ENCODE data around the gene PRDM7.
"Not testable (repeated sequence)": the region's sequence is repeated elsewhere in the genome, so short reads cannot be mapped to it uniquely, and the experiment has no call there.

Gene PRDM7

GRCh38 chr16:90077240-90077756 lies at the start of gene PRDM7:
Gene PRDM7 (minus strand): TSS chr16:90077331. CDS start chr16:90075910, 1,421 bp downstream.
- peak; percentile 92 to 98 (median 95) for DNase-seq

DNA sequence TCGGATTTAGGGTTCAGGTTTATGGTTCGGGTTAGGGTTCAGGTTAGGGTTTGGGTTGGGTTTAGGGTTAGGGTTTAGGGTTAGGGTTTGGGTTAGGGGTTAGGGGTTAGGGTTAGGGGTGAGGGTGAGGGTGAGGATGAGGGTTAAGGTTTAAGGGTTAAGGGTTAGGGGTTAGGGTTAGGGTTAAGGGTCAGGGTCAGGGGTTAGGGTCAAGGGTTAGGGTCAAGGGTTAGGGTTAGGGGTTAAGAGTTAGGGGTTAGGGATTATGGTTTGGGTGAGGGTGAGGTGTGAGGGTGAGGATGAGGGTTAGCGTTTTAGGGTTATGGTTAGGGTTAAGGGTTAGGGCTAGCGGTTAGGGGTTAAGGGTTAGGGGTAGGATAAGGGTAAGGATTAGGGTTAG lies 44.7 kb upstream of the PRDM7 start:
- not testable (repeated sequence) for DNase-seq

- DNase-seq = not testable (repeated sequence)
These were observed 30.5 kb upstream of the PRDM7 start for GRCh38 chr16:90107617-90108016.

DNA sequence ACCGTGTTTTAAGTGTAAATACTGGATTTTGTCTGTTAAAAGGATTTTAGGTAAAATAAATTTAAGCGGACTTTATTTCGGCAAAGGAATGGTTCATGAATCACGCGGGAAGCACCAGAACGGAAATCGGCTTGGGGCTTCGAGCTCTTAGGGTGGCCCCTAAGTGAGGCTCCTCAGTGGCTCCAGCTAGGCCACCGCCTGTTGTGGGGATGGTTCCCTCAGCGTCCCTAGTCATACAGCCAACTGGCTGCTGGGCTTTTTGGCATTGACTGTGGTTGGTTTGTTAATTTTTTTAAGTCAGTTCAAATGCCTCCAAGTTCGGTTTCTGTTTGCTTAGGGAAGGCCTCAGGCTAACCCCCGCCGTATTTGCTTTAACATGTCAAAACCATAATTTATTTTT lies 29.9 kb upstream of the PRDM7 start:
- not testable (repeated sequence) for DNase-seq

- not testable (repeated sequence) for DNase-seq
These were observed 29.1 kb upstream of the PRDM7 start for GRCh38 chr16:90106271-90106670.

DNA sequence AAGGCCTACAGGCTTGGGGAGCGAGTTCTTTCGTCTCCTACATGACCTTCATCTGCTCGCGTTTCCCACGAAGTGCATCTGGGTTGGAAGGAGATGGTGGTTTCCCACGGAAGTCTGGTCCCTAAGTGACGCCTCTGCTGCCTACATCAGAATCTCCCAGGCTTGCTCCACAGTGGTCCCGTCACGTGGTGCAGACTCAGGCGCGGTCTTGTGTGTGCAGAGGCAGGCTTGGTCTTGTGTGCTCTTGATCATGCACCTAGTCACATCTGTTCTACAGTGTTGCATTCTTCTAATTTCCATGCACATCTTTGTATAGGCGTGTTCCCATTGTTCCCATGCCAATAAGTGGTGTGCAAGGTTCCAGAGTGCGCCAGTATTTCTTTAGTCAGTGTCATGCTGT lies 27.6 kb upstream of the PRDM7 start:
- not testable (repeated sequence) for DNase-seq

DNA sequence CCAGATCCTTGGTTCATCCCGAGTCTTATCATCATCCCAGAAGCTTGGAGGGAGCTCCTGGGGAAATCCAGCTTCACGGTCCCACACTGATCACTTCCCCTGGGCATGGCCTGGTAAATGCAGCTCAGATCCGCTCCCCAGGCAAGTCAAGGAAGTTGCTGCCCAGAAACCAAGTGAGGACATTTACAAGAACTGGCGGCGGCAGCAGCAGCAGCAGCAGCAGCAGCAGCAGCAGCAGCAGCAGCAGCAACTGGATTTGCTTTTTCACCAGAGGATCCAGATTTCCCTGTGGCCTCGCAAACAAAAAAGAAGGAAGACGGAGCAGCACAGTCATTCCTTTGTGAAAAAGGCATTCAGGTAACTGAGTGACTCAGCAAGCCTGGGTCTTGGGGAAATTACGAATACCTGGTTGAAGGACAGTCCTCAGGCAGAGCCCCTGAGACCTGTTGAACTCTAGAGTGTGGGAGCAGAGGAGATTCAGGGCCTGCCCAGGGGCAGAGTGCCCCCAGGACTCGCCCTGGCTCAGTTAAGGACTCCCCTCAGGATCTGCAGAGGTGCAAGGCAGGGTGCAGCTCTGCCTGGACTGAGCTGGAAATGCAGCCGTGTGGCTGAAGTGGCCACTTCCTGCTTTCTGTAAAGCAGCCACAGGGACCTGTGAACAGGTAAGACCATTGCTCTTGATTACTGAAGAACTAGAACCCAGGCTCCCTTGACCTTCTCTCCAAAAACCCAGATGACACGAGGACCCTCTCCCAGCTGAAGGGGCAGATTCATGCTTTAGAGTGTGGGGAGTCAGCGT lies 25.2 kb upstream of the PRDM7 start:
- DNase-seq = not testable (repeated sequence)

DNA sequence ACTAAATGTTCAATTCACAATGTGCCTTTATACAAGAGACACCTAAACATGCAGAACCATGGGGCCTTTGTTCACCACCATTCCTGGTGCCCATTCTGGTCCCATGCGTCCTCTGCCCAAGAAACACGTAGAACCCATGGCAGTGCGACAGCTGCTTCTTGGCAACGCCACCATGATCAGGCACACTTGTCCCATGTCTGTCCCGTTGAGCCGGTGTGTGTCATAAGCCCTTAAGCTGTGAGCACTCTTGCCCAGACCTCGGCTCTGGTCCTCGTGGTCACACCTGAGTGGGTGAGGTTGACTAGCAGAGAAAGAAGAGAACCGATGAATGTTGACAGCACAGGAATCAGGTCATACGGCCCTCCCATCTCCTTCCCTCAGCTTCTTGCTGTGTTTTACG lies 24.2 kb upstream of the PRDM7 start:
- DNase-seq = not testable (repeated sequence)

- not testable (repeated sequence) for DNase-seq
These were observed 23.7 kb upstream of the PRDM7 start for GRCh38 chr16:90100790-90101189.

GRCh38 chr16:90100229-90100628 lies 23.1 kb upstream of the PRDM7 start:
- DNase-seq = not testable (repeated sequence)

DNA sequence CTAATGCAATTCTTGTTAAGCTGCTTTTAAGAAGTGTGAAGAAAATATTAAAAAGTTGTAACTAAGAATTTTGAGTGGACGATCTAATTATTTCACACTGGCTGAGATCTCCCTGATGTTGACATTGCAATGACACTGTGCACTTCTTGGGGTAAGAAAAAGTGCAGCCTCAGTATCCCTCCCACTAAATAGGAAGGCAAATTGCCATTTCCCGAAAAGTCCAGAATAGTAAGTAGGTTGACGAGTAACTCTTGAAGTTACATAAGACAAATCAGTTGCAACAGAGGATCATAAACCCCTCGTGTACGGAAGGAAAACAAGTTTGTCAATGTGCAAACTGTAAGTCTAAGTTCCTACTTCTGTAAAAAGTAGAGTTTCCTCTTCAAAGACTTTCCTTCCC lies 21.8 kb upstream of the PRDM7 start:
- not testable (repeated sequence) for DNase-seq

- DNase-seq = not testable (repeated sequence)
These were observed 20.0 kb upstream of the PRDM7 start for GRCh38 chr16:90097010-90097684.

- DNase-seq = not testable (repeated sequence)
These were observed 17.7 kb upstream of the PRDM7 start for GRCh38 chr16:90094791-90095190.

GRCh38 chr16:90094296-90094695 lies 17.2 kb upstream of the PRDM7 start:
- not testable (repeated sequence) for DNase-seq

DNA sequence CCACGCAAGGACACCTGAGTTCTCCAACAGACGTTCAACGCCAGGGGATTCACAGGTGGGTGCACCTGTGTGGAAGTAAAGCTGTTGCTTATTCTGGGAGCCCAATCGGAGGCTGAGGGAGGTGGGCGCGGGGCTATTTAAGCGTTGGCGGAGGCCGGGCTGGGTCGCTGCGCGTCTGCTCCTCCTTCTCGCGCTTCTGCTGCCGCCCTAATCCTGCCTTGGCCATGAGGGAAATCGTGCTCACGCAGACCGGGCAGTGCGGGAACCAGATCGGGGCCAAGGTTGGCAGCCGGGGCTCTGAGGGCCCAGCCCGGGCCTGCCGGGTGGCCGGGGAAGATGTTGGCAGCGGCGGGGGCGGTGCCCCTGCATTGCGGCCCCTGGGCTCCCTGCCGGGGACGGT lies 16.7 kb upstream of the PRDM7 start:
- not testable (repeated sequence) for DNase-seq

- DNase-seq = not testable (repeated sequence)
These were observed 15.7 kb upstream of the PRDM7 start for GRCh38 chr16:90092781-90093180.

DNA sequence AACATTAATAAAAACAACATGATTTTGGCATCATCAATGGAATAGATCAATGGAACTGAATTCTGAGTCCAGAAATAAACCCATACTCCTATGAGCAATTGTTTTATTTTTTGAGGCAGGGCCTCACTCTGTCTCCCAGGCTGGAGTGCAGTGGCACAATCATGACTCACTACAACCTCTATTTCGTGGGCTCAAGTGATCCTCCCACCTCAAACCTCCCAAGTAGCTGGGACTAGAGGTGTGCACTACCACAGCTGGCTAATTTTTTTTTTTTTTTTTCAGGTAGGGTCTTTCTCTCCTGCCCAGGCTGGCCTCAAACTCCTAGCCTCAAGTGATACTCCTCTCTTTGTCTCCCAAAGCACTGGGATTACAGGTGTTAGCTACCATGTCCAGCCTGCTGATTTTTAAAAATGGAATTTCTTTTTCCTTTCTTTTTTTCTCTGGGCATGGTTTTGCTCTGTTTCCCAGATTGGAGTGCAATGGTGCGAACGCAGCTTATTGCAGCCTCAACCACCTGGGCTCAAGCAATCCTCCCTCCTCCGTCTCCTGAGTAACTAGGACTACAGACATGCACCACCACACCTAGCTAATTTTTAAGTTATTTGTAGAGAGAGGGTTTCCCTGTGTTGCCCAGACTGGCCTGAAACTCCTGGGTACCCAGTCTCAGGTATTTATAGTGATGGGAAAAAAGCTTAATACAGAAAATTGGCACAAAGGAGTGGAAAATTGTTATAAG lies 7.3 kb upstream of the PRDM7 start:
- DNase-seq = no peak

- no peak for DNase-seq
These were observed 6.0 kb upstream of the PRDM7 start for GRCh38 chr16:90083139-90083538.

DNA sequence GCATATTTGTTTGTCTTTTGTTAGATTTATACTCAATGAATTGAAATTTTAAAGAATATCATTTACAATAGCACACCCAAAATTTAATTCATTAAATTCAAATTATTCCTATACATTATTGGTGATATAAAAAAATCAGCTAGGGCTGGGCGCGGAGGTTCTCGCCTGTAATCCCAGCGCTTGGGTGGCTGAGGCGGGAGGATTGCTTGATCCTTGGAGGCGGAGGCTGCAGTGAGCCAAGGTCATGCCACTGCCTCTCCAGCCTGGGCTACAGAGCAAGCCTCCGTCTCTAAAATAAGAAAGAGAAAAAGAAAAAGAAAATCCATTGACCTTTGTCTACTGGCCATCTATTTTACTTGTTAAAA lies 4.5 kb upstream of the PRDM7 start:
- DNase-seq = no peak

DNA sequence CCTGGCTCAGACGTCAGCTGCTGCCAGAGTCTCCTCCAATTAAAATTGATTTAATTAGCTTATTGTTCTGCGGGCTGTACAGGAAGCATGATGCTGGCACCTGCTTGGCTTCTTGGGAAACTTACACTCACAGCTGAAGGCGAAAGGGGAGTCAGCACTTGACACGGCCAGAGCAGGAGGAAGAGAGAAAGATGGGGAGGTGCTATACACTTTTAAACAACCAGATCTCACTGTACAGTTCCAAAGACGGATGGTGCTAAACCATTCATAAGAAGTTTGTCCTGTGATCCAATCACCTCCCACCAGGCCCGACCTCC lies 1.4 kb upstream of the PRDM7 start:
- no peak for DNase-seq

DNA sequence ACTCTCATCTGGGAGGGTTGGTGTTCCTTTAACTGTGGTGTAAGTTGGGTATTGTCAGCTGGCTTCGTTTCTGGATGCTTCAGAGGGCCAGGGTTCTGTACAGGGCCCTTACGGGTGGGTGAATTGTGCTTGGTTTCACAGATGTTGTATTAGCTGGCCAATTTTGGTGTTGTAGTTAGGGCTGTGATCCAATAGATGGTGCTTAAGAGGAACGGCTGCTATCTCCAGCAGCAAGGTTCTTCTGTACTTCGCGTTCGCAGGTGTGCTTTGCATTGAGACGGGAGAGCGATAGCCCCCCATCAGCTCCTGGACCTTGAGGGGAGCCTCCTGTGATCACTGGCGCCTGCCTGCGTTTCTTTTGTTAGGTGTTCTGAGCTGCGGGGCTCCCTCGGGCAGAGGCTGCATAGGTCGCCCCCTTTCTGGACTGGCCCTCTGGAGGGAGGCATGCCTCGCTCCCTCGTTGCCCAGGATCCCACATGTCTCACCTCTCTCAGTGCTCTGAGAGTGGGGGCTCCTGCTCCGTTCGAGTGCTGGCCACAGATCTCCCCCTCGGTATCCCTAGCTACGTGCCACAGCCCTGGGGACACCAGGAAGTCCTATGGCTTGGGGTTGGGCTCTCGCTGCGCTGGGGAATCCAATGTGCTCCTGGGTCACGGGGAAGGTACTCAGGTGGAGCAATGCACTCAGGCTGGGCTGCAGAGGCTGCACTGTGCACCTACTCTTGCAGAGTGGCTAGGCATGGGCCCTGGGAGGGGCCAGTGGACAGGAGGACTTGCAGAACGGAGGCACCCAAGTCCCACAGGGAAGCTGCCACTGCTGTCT lies 837 bp upstream of the PRDM7 start:
- peak in 2 of 3 experiments; percentile 70 to 92 for DNase-seq

DNA sequence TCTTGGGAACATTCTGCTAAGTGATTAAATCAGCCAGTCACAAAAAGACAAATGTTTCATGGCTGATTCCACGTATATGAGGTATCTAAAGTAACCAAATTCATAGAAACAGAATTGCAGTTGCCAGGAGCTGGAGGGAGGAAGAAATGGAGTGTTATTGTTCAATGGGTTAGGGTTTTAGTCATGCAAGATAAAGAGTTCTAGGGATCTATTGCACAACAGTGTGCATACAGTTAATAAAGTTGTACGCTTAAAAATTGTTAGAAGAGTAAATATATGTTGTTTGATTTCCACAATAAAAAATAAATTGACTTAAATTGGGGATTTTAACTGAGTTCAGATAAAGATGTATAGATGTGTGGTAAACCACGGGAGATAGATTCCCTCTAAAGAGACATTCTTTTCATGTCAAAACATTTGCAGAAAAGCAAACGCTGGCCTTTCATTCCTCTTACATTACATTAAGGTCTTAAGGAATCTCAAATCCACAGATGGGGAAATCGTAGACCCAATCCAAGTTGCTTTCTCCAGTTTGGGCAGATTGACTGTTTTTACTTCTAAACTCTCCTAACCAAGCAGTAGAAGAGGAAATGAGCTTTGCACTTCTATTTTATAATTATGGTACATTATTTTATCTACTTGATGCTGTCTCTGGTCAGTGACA lies 4.6 kb downstream of the PRDM7 start:
- DNase-seq = no peak

Measured in NCI-H1417 (cell line).